Amniotic epithelial cell (primary cell): ENCODE measurements around the gene EYS.
"Not testable (repeated sequence)": the region's sequence is repeated elsewhere in the genome, so short reads cannot be mapped to it uniquely, and the experiment has no call there.

Source experiments
- DNase-seq: peaks from one replicate; pipeline ENCODE4 v3.0.0-alpha.2; 2010; ENCODE audit warnings: low read depth

Gene EYS

DNA sequence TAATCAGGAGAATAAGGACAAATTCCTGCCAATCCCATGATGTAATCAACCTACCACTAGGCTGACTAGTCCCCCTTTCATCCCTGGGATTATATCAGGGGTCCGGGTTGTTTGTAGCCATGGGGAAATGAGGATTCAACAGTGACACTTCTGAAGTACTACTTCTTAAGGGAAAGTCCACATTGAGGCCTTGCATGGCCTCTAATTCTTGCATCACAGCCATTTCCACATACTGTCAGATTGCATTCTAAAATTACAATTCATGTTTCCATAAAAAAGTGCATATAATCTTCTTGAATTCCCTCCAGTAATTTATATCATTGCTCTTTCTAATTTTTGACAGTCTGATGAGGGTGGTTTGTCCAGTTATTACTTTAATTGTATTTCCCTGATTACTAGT lies 1887.2 kb downstream of the EYS start:
- DNase-seq = peak; percentile 84

DNA sequence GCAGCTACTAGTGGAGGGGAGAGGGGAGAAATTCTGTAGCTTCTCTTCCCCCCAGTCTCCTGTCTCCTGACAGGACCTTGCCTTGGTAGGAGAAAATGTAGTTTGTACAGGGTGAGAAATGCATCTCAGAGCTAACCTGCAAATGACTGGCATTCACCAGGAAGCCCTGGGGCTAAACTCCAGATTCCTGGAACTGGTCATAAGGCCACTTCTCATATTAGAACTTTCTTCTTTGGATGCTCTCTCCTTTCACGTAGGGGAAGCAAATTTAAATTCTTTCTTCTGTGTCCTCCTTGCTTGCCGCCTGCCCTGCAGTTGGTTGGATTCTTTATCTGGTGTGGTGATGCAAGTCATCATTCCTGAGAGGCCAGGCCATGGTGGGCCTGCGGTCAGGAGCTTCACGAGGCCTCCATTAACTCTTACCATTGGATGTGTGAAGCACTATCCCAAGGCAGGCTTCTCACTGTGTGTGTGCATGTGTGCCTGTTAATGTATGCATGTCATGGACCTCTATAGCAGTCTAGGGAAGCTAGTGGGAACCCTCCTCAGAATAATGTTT lies 1889.5 kb downstream of the EYS start:
- DNase-seq = peak; percentile 84

DNA sequence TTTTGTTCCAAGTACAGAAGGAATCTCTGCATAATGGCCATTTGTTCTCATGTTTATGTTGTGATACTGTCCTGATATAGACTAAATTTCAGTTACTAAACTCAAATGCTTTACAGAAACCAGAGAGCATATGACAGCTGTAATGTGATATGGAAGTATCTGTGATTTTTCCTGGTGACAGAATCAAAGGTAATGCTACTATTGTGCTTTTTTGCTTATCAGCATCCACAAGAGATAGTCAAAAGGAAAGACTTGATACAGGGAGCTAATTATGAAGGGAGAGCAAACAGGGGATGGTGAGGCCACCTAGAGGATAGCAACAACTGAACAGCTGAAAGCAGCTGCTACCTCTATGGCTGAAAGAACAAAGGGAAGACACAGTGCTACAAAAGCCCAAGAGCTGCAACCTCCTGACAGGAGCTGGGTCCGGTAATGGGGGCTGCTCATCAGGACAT lies 1890.0 kb downstream of the EYS start:
- peak; percentile 30 for DNase-seq

DNA sequence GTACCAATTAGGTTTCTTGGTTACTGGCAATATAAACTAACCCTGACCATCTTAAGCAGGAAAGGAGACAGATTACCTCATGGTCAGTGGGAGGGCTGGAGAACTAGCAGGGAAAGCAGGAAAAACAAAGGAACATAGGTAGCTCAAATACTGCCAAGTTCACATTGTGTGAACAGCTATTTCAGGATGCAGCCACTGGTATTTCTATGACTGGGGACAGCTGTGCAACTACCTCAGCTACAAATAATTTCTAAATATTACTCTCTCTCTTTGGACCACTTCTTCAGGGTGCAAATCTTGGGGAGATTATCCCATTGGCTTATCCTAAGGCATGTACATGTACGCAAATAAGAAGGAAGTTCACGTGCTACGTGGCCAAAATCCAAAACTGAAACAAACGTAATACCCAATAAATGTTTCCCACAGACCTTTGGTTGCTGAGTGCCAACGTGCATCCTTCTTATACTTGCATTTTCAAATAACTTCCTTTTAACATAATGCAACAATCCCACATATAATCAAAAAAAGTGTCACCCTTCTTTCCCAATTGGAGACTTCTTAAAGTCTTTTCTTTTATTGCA lies 1890.5 kb downstream of the EYS start:
- DNase-seq = no peak

DNA sequence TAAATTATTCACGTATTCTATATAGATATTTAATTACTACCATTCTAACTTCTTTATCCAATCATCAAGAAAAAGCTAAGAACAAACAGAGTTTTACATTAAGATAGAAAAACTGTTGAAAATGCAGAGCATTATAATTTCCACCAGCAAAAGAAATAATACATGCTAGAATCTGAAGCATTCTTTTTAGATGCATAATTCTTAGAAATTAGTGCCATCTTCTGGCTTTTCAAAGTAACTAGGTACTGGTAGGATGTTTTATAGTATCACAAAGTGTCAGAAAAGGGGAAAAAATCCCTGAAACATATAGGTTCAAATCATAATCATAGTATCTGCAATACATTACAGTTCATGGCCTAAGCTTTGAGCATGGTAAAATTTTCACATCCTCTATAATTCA lies 1892.6 kb downstream of the EYS start:
- no peak for DNase-seq

DNA sequence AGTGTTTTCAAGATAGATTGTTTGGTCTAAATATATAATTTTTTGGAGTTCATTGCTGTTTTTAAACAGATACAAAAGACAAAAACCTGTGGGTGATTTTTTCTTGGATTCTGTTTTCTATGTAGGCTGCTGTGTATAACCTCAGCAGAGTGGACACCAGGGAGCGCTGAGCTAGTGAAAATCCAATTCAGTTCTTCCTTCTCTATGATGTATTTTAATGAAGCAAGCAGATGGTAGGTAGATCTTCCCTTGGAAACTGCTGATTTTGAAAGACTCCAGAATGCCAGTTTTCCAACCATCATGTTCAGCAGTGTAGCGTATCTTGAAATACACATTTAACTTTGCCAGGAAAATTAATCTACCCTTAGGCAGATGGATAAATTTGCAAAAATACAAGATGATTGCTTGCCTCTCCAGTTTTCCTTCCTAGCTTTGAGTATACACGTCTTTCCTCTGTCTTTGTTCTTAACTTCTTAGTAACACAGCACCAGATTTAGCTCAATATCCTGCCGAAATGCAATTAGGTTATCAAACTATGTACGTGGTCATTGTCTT lies 1893.4 kb downstream of the EYS start:
- peak; percentile 24 for DNase-seq

DNA sequence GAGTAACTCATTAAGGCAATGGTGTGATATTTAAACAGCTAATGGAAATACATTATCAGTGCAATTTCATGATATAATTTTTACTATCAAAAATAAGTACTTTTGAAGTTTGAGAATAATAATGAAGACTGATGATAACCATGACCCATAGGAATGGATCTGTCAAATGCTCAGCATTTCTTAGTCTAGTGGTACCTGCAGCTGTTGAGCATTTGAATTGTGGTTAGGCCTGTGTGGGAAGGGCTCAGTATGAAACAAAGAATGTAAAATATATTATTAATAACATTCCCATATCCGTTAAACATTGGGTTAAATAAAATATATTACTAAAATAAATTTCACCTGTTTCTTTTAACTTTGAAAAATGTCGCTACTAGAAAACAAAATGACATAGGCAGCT lies 1898.5 kb downstream of the EYS start:
- DNase-seq = no peak

DNA sequence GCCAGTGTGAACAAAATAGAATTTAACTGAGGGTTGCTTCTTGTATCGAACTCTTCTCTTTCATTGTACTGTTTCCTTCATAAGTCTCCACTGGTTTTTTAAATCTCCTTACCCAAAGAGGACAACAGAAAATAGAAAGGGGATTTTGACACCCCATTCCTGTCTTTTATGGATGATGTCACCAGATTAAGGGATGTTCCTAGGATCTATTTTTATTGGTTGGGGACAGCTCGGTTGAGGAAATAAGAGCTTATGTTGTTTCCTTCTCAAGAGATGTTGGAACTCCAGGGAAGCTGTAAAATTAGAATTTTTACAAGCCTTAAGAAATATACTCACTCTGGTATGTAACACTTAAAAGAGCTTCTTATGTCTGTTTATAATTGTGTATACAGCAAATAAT lies 1900.0 kb downstream of the EYS start:
- no peak for DNase-seq

DNA sequence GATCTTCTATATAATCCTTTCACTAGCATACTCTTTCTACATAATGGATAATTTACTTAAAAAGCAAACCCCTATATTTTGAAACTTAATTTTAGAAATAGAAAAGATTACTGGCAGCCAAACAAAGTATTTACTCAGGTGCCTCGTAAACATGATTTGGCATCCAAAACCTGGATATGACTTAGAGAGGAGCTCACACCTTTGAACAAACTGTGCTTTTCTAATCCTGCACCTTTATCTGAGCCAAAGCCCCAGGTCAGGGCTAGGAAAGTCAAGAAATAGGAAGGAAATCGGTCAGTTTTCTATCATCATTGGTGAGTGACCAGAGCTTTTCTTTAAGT lies 1900.5 kb downstream of the EYS start:
- DNase-seq = no peak

DNA sequence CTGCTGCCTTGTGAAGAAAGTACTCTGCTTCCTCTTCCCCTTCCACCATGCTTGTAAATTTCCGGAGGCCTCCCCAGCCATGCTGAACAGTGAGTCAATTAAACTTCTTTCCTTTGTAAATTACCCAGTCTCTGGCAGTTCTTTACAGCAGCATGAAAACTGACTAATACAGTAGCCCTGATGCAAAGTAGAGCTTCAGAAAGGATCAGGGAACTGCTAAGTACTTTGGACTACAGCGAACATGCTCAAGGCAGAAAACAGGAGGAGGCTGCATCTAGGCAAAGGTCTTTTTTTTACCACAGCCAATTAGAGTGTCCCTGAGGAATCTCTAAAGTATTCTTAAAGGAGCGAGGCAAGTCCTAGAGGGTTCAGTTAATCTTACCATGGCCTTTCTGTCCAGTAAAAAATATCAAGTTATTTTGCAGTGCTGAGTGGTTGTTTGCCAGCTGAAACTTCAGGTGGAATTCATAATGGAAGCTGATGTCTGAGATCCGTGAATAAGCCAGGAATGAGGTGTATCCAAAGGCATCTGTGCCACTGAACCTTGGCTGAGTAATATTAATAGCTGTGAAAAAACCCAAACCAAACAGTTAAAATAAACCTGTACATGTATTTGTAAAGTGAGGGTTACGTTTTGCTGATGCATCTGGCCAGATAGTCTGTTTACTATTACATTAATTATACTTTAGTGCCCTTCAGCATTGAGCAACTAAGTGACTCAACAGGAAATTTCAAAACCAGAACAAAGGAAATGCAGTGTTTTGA lies 1901.0 kb downstream of the EYS start:
- peak; percentile 93 for DNase-seq

DNA sequence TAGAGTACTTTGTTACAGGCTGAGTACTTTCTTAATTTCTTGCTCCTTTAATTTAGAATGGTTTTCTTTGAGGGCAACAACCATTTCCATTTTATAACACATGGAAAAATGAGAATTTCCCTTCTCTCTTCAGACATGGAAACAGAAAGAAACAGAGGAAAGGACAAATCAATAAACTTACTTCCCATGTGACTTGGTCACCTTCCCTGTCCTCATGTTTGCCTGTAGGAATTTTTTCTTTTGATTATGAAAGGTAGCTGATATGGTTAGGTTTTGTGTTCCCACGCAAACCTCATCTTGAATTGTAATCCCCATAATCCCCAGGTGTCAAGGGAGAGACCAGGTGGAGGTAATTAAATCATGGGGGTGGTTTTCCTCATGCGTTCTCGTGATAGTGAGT lies 1901.7 kb downstream of the EYS start:
- DNase-seq = no peak

DNA sequence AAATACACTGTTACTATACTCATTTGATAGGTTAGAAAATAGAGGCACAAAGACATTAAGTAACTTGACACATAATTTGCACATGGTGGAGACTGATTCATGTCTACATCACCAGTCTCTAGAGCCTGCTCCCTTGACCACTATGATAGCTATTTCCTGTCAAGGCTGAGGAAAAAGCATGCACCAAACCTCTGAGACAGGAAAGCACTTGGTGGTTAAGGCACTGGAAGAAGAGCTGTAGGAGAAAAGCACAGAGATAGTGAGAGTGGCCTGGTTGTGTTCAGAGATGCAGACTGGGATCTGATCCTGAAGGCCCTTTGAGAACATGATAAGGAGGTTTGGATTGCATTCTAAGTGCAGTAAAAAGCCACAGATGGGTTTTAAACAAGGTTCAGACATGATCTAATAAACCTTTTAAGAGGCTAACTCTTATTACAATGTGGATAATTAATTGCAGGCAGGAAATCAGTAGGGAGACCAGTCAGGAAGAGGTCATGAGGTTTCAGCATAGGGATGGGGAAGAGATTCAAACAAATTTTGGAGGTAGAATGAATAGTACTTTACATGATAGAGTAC lies 1902.6 kb downstream of the EYS start:
- DNase-seq = peak; percentile 96

DNA sequence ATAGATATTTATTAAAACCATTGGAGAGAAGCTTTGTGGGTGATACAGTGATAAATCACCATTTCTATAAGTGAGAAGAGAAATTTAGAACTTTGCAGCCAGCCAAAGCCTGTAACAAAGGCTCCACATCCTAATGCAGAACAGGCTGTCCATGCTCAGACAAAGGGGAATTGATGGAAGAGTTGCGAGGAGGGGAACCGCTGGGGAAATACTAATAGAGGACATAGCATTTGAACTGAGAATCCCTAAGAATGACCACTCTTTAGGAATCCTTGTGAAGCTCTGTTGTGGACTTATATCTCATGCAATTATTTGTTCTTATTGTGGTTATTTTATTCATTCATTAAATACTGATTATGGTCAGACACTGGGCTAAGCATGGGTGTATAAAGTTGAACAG lies 1903.7 kb downstream of the EYS start:
- DNase-seq = no peak

DNA sequence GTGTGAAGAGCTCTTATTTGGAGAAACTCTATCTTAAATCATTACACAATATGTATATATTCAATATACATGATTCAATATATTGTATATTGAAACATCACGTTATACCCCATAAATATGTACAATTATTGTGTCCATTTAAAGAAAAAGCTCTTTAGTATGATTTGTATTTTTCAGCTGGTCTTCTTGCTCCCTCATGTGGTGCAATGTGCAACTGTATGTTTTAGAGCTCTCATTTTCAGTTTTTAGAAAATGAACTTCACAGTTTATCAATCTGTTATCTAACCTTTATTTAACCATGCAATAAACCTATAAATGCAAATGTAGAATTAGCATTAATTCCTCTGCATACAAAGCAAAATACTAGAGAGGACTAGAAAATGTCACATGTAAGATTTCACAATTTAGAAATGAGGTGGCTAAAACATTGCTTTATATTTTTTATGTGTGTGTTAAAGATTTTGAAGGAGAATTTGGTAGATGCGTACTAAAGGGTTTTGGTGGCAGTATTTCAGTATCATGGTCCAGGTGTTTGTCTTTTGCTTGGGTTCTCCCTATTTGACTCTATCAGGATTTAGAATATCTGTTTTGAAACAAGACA lies 1904.3 kb downstream of the EYS start:
- DNase-seq = peak; percentile 33

DNA sequence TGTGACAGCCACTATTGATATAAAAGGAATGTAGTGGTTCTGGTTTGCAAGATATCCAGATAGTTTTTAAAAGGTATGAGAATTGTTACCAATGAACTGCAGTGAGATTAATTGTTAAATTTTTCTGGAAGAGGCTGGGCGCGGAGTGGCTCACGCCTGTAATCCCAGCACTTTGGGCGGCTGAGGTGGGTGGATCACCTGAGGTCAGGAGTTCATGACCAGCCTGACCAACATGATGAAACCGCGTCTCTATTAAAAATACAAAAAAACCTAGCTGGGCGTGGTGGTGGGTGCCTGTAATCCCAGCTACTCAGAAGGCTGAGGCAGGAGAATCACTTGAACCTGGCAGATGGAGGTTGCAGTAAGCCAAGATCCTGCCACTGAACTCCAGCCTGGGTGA lies 1906.6 kb downstream of the EYS start:
- DNase-seq = not testable (repeated sequence)

DNA sequence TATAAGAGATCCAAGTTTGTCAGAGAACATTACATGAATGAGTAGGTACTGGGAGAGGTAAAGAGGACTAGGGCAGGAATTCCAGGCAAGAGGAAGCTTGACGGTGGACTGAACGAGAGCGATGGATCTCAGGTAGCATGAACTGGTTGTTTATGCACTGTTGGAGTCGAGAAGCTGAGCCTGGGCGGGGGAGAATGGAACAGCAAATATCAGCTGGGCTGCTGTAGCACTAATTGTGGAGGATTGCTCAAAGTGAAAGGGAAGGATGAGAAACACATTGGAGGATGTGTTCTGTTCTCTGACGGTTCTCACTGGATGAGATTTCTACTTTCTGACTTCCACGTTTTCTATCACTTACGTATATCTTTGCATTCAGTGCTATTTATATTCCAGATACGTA lies 1907.2 kb downstream of the EYS start:
- DNase-seq = no peak

DNA sequence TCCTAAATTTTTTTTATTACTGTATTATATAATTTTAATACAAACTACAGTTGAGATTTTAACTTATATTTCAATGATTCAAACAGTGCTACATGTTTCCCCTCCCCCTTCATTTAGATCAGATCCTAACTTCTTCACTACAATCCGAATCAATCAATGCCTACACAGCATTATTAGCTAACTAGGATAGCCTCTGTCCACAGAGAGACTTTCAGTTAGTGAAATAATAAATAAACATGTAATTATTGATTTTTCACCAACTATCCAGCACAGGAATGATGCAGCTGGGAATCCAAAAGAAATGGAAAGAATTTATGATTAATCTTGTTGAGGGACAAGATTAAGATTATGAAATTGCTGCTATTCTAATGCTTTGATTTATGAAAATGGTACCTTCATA lies 1907.7 kb downstream of the EYS start:
- DNase-seq = no peak

DNA sequence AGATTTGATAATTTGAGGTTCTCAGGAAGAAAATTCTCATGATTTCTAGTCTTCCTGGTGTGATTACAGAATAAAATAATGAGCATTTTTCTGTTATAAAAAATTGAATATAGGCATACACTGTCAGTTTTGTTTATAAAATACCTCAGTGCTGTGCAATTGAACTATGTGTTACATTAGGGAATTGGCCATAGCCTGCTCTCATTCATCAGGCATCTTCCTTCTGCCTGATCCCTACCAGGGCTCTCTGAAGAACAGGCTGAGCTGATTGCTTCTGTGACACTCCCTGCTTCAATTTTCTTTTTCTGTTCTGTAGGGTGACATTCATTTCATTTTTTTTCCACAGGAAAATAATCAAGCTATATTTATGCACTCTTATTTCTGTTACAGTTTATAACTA lies 1908.6 kb downstream of the EYS start:
- no peak for DNase-seq

DNA sequence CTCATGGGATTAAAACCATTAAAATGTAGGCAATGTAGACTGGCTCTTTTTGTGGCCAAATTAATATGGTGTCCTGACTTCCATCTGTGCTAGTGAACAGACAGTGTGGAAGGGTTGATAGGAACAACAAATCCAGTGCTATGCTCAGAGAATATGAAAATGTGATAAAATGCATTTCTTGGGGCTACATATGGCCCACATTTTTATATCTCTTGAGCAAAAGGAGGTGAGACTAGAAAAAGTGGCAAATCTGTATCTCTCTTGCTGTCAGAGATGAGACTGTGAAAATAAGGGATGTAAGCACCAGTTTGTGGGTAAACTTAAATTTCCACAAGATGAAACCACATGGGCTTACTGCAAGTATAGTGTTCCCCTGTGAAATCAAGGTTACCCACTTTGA lies 1909.3 kb downstream of the EYS start:
- no peak for DNase-seq

DNA sequence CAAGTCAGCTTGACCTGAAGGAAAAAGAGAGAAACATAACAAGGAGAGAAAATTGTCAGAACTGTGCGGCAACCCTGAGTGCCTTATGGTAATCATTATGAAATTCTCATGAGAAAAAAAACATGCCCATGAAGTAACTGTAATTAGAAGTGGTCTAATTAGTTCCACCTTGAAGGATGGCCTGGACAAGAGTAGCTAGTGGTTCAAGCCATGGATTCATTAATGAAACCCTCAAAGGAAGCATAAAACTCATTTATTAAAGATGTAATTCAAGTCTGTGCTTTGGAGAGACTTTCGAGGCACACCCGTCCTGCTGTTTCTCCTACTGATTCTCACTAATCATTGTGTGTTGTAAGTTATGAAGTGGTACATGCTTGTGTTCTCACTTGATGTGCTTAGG lies 1911.2 kb downstream of the EYS start:
- DNase-seq = no peak

DNA sequence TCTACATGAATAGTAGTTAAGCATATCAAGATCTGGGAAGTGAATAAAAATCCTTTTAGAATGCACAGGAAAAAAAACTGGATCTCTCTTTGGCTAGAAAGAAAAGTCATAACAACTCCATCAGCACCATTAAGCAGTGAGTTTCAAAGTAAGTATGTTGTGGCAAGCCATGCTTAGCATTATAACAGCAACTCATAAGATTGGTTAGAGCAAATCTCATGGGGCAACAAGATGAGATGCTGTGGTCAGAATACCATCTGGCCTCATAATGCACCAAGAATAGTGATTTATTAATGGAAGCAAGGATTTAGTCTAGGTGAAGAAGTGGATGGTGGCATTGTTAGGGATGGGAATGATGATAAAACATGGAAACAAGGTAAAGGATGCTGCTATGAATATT lies 1912.0 kb downstream of the EYS start:
- DNase-seq = peak; percentile 48

DNA sequence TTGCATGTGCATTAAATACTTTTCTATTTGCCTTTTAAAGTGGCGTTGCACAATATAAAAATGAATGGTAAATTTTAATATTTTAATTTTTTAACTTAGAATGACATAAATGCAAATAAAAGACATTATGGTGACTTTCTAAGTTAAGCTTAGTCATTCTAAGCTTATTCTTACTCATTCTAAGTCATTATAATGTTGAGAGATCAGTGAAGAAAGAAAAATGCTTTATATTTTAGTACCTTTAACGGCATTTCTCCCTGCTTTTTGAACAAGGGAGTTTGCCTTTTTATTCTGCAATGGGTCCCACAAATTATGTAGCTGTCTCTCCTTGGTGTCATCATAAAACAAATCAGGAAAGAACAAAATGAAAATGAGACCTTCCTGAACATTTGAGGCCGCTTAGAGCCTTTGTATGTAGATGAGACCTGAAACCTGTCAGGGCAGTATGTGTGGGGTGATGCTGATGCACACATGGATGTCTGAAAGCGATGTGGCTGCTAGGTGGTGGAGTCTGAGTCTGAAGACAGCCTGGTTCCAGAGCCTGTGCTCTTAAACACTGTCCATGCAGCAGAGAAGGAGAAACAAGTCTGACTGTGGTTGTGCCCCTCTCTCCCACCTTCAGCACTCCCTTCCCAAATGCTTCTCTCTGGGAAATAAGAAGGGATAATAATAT lies 1913.4 kb downstream of the EYS start:
- no peak for DNase-seq
